ENCODE results near the gene RNF111. TPM values are rescaled to one million over a fixed set of nuclear protein-coding genes. Genes with fewer than 3 reads are reported as not detected.

Gene RNF111
- polyA plus RNA-seq, 1 donor, result 30.7 TPM

Other genes with a start within 250 kb of the RNF111 start
- 110 TPM for gene ADAM10, start 238.0 kb upstream of the RNF111 start, polyA plus RNA-seq
- 12.3 TPM for gene MINDY2, start 216.4 kb upstream of the RNF111 start, polyA plus RNA-seq
- 92.9 TPM for gene SLTM, start 54.0 kb upstream of the RNF111 start, polyA plus RNA-seq
- 20.7 TPM for gene CCNB2, start 117.5 kb downstream of the RNF111 start, polyA plus RNA-seq
- 0.57 TPM for gene LDHAL6B, start 219.2 kb downstream of the RNF111 start, polyA plus RNA-seq